Gastroesophageal sphincter (tissue), 3 donors: ENCODE results near the gene DRC1.

Source experiments
- CTCF ChIP-seq, 4 experiments: fragments of 200-600 bp in 2 of 4; fragments of 450-650 bp in 2 of 4; sonication (generic) in 1 of 4; IDR thresholded peaks; one replicate each; pipeline ENCODE4 v1.5.1; 2017 to 2019; ENCODE audit warnings: antibody characterized with exemption in 4 of 4, mild to moderate bottlenecking in 2 of 4, moderate library complexity in 2 of 4
- EP300 ChIP-seq: sonication (generic); formaldehyde crosslinking; IDR thresholded peaks from one replicate; pipeline ENCODE4 v1.6.1; 2017; ENCODE audit warnings: antibody characterized with exemption, mild to moderate bottlenecking
- POLR2A ChIP-seq, 2 donors: fragments of 450-650 bp; IDR thresholded peaks; one replicate each; pipeline ENCODE4 v1.6.1; 2017; ENCODE audit warnings: antibody characterized with exemption in 2 of 2, mild to moderate bottlenecking in 2 of 2, moderate library complexity in 1 of 2

- no peak for TF ChIP-seq CTCF (IDR thresholded peaks at IDR 0.05)
- no peak for TF ChIP-seq EP300
- no peak for TF ChIP-seq POLR2A (IDR thresholded peaks at IDR 0.05)
Observed at GRCh38 chr2:26412091-26412673, 10.5 kb downstream of the DRC1 start.
